ENCODE data around the gene FAM171A2.

Gene FAM171A2

DNA sequence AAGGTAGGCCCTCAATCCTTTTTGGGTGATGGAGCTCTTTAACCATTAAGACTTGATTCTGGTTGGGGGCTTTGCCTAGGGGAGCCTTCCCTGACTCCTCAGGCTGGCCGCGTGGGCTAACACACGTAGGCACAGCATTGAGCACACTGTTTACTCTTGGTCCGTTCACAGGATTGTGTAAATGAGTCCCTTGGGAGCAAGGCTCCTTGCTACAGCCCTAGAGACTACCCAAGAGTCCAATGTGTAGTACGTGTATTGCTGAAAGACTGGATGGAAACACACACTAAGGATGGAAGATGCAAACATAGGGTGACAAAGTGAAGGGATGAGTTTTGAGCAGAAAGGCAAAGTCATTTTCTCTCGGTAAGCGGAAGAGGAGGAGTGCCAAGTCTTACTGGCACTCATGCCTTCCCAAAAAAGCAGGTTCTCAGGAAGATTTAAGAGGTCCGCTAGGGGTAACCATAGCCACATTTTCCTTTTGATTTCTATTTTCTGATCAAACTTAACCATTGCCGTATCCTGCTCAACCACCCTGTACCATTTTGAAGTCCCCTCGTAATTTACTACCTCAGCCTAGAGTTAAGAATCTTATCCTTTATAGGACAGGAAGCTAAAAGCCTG, 26.7 kb upstream of the FAM171A2 start:
- no peak for TF ChIP-seq EZH2phosphoT487 (IDR thresholded peaks at IDR 0.05; ENCODE audit: borderline replicate concordance, low read length)
- TF ChIP-seq, protein P1, sequence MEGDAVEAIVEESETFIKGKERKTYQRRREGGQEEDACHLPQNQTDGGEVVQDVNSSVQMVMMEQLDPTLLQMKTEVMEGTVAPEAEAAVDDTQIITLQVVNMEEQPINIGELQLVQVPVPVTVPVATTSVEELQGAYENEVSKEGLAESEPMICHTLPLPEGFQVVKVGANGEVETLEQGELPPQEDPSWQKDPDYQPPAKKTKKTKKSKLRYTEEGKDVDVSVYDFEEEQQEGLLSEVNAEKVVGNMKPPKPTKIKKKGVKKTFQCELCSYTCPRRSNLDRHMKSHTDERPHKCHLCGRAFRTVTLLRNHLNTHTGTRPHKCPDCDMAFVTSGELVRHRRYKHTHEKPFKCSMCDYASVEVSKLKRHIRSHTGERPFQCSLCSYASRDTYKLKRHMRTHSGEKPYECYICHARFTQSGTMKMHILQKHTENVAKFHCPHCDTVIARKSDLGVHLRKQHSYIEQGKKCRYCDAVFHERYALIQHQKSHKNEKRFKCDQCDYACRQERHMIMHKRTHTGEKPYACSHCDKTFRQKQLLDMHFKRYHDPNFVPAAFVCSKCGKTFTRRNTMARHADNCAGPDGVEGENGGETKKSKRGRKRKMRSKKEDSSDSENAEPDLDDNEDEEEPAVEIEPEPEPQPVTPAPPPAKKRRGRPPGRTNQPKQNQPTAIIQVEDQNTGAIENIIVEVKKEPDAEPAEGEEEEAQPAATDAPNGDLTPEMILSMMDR (IDR thresholded peaks at IDR 0.05; ENCODE audit: low read depth, low read length, poor library complexity, severe bottlenecking) = no peak
- H3K4me2 ChIP-seq (ENCODE audit: low read length) = no peak overlapping the region
- no peaks in the 10 kb centered on the region for H3K36me3 ChIP-seq (ENCODE audit: control insufficient read depth, low read length)
- no peak overlapping the region for H3K4me3 ChIP-seq (ENCODE audit: low read length)
- H3F3A ChIP-seq (ENCODE audit: control insufficient read depth, insufficient read depth) = 0 out of 2 replicates have a peak, but pooled peaks cover 2% of the 10 kb centered on the region
- no peaks in the 10 kb centered on the region for H3K79me2 ChIP-seq (ENCODE audit: control insufficient read depth, low read length)
- H3K9me2 ChIP-seq (replicated peaks; ENCODE audit: control insufficient read depth, low read length) = no peaks in the 10 kb centered on the region
- no peak overlapping the region for H3K27ac ChIP-seq (ENCODE audit: low read depth, low read length)
- no peaks in the 10 kb centered on the region for H3K9me3 ChIP-seq (ENCODE audit: control insufficient read depth, insufficient read depth, low read length)
- H4K20me1 ChIP-seq (ENCODE audit: control insufficient read depth, insufficient read depth, low read depth, low read length) = no peaks in the 10 kb centered on the region
- peaks cover 9% of the 10 kb centered on the region for H3K27me3 ChIP-seq (ENCODE audit: control insufficient read depth, low read length)
- no peaks in the 10 kb centered on the region for H3K4me1 ChIP-seq (ENCODE audit: control insufficient read depth, low read length)

DNA sequence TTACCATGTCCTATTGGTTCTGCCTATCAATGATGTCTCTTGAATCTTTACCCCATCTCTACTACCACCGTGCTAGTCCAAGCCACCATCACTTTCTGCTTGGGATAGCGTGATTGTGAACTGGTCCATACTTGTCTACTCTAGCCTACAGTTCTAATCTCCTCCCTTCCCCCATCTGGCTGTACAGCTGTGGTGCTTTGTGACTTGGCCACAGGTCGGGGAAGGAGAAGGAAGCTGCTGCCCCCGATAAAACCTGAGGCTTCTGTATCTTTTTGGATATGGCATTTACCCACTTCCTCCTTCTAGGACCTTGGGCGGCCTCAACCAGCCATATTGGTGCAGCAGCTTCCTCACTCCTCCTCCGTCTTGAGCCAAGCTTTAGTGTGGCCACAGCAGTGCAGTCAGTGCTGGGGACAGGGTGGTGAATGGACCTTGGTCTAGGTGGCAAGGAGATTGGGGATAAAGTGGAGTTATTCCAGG, 26.1 kb upstream of the FAM171A2 start:
- no peak for TF ChIP-seq EZH2phosphoT487 (IDR thresholded peaks at IDR 0.05; ENCODE audit: borderline replicate concordance, low read length)
- TF ChIP-seq, protein P1 (IDR thresholded peaks at IDR 0.05; ENCODE audit: low read depth, low read length, poor library complexity, severe bottlenecking) = no peak
- Histone ChIP-seq H3K36me3 (ENCODE audit: control insufficient read depth, low read length) (no peaks in the 10 kb centered on the region), H3K4me2 (ENCODE audit: low read length) (no peak overlapping the region)

DNA sequence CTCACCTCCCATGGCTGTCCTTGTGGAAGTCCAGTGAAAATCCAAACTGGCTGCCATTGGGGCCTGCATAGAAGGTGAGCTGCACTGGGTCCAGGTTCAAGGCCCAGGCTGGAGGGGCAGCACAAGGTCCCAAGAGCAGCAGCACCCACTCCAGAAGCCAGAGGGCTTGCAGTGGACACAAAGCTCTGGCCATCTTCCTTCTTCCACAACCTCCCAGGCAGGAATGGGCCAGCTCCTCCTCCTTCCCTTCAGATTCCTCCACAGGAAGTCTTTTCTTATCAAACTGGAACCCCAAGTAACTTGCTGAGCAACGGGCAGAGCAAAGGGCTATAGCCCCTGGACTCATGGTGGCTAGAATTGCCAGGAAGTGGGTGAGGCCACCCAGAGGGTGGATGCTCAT, 25.6 kb upstream of the FAM171A2 start, which contains the start of gene ITGA2B:
Gene ITGA2B (minus strand): TSS at position 369 of the 400 bp plus-strand sequence. CDS start 176 bp downstream, at position 193.
- H3K9me2 ChIP-seq (replicated peaks; ENCODE audit: control insufficient read depth, low read length) = no peaks in the 10 kb centered on the region
- no peak within 1 kb of the TSS for H3K27ac ChIP-seq (ENCODE audit: low read depth, low read length)
- no peaks in the 10 kb centered on the region for H3K79me2 ChIP-seq (ENCODE audit: control insufficient read depth, low read length)
- peaks cover 15% of the 10 kb centered on the region for H3K27me3 ChIP-seq (ENCODE audit: control insufficient read depth, low read length)
- no peak within 1 kb of the TSS for H3K4me3 ChIP-seq (ENCODE audit: low read length)
- no peak within 1 kb of the TSS for H3K4me2 ChIP-seq (ENCODE audit: low read length)
- H3K36me3 ChIP-seq (ENCODE audit: control insufficient read depth, low read length) = no peaks in the 10 kb centered on the region
- no peaks in the 10 kb centered on the region for H3K9me3 ChIP-seq (ENCODE audit: control insufficient read depth, insufficient read depth, low read length)
- TF ChIP-seq, protein P1 (IDR thresholded peaks at IDR 0.05; ENCODE audit: low read depth, low read length, poor library complexity, severe bottlenecking) = no peak
- TF ChIP-seq EZH2phosphoT487 (IDR thresholded peaks at IDR 0.05; ENCODE audit: borderline replicate concordance, low read length) = no peak
- peaks cover 5% of the 10 kb centered on the region; the same call in 1 of the 2 replicates for H3K4me1 ChIP-seq (ENCODE audit: control insufficient read depth, low read length)
- H4K20me1 ChIP-seq (ENCODE audit: control insufficient read depth, insufficient read depth, low read depth, low read length) = no peaks in the 10 kb centered on the region
- 0 out of 2 replicates have a peak, but pooled peaks cover 2% of the 10 kb centered on the region for H3F3A ChIP-seq (ENCODE audit: control insufficient read depth, insufficient read depth)

More for the DNA sequence above, 26.1 kb upstream of the FAM171A2 start:
- H4K20me1 ChIP-seq (ENCODE audit: control insufficient read depth, insufficient read depth, low read depth, low read length) = no peaks in the 10 kb centered on the region
- 0 out of 2 replicates have a peak, but pooled peaks cover 2% of the 10 kb centered on the region for H3F3A ChIP-seq (ENCODE audit: control insufficient read depth, insufficient read depth)
- H3K4me1 ChIP-seq (ENCODE audit: control insufficient read depth, low read length) = peaks cover 4% of the 10 kb centered on the region; the same call in 1 of the 2 replicates
- H3K27me3 ChIP-seq (ENCODE audit: control insufficient read depth, low read length) = peaks cover 10% of the 10 kb centered on the region
- H3K79me2 ChIP-seq (ENCODE audit: control insufficient read depth, low read length) = no peaks in the 10 kb centered on the region
- H3K4me3 ChIP-seq (ENCODE audit: low read length) = no peak overlapping the region
- no peaks in the 10 kb centered on the region for H3K9me3 ChIP-seq (ENCODE audit: control insufficient read depth, insufficient read depth, low read length)
- no peak overlapping the region for H3K27ac ChIP-seq (ENCODE audit: low read depth, low read length)
- no peaks in the 10 kb centered on the region for H3K9me2 ChIP-seq (replicated peaks; ENCODE audit: control insufficient read depth, low read length)
